TTC549 (cell line): ENCODE results near the gene METTL25.
A peak's percentile ranks its signal among the peaks of the same experiment; 100 is the strongest.
"Not testable (repeated sequence)": the region's sequence is repeated elsewhere in the genome, so short reads cannot be mapped to it uniquely, and the experiment has no call there.

Experiments
- FAIRE-seq: peaks from 2 replicates; lab custom pipeline; 2012; peaks lifted over from hg19 to GRCh38; lab: Jason Lieb, UNC

METTL25 gene

DNA sequence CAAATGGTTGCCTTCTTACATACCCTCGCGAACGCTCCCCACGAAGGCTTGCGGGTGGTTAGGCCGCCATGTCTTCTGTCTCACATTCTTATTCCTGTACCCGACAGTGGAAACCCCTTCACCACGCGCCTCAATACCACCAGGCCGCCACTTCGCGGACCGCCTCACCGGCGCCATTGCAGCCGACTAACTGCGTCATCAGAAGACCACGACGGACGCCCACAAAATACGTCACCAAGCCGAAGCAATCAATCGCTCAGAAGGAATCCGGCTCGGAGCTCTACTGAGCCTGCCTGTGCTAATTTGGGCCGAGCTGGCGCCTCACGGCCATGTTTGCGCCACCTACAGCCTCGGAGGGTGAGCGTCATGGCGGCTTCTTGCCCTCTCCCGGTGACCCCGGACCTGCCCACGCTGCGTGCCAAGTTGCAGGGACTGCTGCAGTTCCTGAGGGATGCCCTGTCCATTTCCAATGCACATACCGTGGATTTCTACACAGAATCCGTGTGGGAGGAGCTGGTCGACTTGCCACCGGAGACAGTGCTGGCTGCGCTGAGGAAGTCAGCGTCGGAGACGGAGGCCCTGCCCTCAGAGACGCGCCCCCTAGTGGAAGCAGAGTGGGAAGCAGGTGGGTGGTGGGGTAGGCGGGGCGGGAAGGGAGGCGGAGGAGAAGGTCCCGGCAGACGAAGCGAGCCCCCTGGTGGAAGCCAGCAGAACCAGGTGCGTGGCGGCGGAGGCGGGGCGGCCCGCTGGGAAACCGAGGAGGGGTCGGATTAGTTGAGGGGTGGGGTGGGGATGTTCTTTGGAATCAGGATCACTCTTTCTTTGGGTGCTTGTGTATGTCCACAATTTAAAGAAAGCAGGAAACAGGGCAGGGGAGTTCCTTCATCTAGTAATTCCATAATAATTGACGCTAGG is at the start of gene METTL25, which contains the start of gene CCDC59:
Gene METTL25, plus strand, starts transcription at position 330 of the 915 bp plus-strand sequence. Its CDS starts 37 bp downstream, at position 367.
Gene CCDC59, minus strand, starts transcription at position 188 of the 915 bp plus-strand sequence. Its CDS starts 11 bp downstream, at position 177.
- no peak for FAIRE-seq

DNA sequence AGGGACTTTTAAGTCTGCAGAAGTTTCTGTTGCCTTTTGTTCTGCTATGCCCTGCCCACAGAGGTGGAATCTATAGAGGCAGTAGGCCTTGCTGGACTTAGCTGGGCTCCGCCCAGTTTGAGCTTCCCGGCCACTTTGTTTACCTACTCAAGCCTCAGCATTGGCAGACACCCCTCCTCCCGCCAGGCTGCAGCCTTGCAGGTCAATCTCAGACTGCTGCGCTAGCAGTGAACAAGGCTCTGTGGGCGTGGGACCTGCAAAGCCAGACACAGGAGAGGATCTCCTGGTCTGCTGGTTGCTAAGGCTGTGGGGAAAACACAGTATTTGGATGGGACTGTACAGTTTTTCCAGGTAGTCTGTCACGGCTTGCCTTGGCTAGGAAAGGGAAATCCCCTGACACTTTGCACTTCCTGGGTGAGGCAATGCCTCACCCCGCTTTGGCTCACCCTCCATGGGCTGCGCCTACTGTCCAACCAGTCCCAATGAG is 43.9 kb upstream of the METTL25 start:
- FAIRE-seq, result no peak

- FAIRE-seq, result no peak
These were observed 39.1 kb upstream of the METTL25 start for GRCh38 chr12:82319276-82319675.

- FAIRE-seq, result no peak
These were observed 32.6 kb upstream of the METTL25 start for GRCh38 chr12:82325540-82326336.

GRCh38 chr12:82326905-82327503 is 31.3 kb upstream of the METTL25 start:
- peak; percentile 90 for FAIRE-seq

GRCh38 chr12:82327861-82328260 is 30.5 kb upstream of the METTL25 start:
- FAIRE-seq, result no peak

GRCh38 chr12:82329508-82329907 is 28.8 kb upstream of the METTL25 start:
- FAIRE-seq, result no peak

- FAIRE-seq, result no peak
These were observed 8.2 kb upstream of the METTL25 start for GRCh38 chr12:82350161-82350560.

- no peak for FAIRE-seq
These were observed 6.9 kb upstream of the METTL25 start for GRCh38 chr12:82351390-82351789.

- FAIRE-seq, result no peak
These were observed 989 bp upstream of the METTL25 start for GRCh38 chr12:82357340-82357739.

- no peak for FAIRE-seq
These were observed 507 bp upstream of the METTL25 start for GRCh38 chr12:82357845-82358199.

DNA sequence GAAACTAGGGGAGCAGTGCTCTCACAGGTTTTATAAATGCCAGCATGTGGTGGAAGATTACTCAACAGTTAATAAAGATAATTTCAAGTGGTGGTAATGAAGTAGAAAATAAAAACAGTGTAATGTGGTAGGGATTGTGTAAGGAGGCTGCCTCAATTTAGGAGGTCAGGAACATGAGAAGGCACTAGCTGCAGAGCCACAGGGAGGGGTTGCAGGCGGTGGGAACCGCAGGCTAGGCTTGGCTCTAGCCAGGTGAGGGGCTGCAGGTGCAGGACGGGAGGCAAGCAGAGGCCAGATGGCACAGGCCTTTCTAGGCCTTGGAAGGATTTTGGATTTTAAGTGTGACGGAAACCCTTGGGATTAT is 768 bp downstream of the METTL25 start:
- FAIRE-seq, result no peak

- not testable (repeated sequence) for FAIRE-seq
These were observed 2.5 kb downstream of the METTL25 start for GRCh38 chr12:82360834-82361233.

DNA sequence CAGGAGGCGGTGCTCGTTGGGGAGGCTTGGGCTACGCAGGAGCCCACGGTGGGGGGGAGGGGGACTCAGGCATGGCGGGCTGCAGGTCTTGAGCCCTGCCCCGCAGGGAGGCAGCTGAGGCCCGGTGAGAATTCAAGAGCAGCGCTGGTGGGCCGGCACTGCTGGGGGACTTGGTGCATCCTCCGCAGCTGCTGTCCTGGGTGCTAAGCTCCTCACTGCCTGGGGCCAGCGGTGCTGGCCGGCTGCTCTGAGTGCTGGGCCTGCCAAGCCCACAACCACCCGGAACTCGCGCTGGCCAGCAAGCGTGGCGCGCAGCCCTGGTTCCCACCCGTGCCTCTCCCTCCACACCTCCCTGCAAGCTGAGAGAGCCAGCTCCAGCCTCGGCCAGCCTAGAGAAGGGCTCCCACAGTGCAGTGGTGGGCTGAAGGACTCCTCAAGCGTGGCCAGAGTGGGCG is 3.2 kb downstream of the METTL25 start:
- FAIRE-seq, result no peak

DNA sequence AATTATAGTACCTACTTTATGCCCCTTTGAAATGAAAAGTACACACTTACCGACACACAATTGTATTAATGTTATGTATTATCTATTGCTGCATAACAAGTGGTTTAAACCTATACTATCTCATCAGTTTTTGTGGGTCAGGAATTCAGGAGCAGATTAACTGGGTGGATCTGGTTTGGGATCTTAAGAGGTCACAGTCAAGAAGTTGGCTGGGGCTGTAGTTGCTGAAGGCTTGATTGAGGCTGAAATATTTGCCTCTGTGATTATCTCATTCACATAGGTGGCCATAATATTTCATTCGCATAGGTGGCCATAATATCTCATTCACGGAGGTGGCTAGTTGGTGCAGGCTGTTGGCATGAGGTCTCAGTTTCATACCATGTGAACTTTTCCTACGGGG is 5.7 kb downstream of the METTL25 start:
- FAIRE-seq, result no peak

GRCh38 chr12:82366197-82366596 is 7.9 kb downstream of the METTL25 start:
- no peak for FAIRE-seq

- no peak for FAIRE-seq
These were observed 16.9 kb downstream of the METTL25 start for GRCh38 chr12:82375201-82375600.

- peak; percentile 36 for FAIRE-seq
These were observed 20.7 kb downstream of the METTL25 start for GRCh38 chr12:82378997-82379396.

- FAIRE-seq, result no peak
These were observed 25.7 kb downstream of the METTL25 start for GRCh38 chr12:82383930-82384552.

- no peak for FAIRE-seq
These were observed 40.5 kb downstream of the METTL25 start for GRCh38 chr12:82398879-82399278.

DNA sequence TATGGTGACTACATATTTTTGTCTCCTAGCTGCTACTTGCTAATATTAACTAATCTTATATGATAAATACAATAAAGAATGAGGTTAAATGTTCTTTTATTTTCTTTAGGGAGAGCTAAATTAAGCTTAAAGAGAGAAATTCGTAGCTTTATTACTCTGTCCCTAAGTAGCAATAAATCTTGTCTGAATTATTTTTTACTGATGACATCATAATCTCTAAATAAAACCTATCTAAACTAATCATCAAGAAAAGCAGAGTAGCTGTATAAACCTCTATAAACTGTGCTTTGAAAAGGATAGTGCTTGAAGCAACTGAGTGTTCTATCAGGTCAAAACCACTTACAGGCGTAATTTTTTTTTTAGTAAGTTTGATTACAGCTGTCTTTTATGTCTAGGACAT is 42.5 kb downstream of the METTL25 start:
- FAIRE-seq, result no peak

DNA sequence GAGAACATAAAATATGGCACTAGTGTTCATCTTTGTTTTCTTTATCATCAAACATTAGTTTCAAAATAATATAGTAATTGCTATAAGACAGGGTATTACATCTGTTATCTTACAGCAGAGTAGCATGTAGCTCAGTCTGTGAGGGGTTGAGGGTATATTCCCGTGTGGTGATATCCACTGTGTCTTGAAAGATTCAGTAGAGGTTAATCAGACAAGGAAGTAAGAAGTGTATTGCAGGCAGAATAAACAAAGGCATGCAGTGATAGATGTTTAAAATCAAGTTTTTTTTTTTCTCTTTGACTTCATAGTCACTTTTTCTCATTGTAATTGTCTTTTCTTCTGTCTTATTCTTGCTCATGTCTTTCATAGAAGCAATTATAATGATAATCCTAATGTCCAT is 48.3 kb downstream of the METTL25 start:
- no peak for FAIRE-seq
